ENCODE measurements around the gene DCST1. TPM values are rescaled to one million over a fixed set of nuclear protein-coding genes. Genes with fewer than 3 reads are reported as not detected.

Gene DCST1
- polyA plus RNA-seq, 3 donors = 0.05 TPM; not detected in 2

DNA sequence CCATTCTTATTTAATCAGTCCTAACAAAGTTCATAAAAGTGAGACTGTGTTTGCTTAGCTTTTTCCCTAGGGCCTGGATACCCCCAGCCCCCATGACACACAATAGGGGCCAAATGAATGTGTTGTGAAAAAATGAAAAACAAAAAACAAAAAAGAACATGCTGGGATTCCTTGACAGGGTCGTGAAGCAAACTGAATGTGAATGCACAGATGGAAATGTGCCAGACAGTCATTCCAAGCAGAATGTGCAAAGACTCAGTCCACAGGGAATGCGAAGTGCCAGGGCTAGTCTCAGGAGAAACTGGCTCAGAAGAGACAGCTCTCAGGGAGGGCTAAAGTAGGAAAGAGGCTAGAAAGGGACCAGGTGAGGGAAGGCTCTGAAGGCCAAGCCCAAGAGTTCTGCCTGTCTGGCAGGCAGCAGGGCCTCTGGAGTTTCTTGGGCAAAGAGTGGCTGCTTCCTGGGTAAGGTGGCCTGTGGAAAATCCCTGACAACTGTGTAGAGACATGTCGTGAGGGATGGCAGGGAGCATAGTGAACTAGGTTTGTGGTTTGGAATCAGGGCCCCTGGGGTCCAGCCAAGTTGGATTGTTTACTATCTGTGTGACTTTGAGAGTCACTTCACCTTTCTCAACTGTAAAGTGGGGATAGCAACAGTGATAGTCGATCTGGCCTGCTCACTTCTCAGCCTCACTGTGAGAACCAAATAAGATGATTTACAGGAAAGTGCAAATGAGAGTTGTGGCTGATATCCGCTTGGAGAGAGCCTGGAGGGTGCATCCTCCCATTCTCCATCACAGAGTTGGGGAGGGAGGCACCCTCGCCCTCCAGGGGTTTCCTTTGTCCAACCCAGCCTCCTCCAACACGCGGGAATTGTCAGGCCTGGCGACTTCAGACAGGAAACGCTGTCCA is 16.3 kb downstream of the DCST1 start:
- Histone ChIP-seq H4K20me1 (ENCODE audit: insufficient read depth, low read length) (peaks cover 34% of the 10 kb centered on the region), H3K4me1 (ENCODE audit: control insufficient read depth in 1 of 2, insufficient read depth in 2 of 2, low read length in 2 of 2) (peaks cover 28 to 46% of the 10 kb centered on the region in 2 donors), H3K9ac (ENCODE audit: insufficient read depth, low read length, poor library complexity, severe bottlenecking) (no peak overlapping the region), H3K27me3 (ENCODE audit: control insufficient read depth in 2 of 2, insufficient read depth in 2 of 2, low read length in 2 of 2) (no peaks in the 10 kb centered on the region), H3K36me3 (replicated peaks in 1 of 2; ENCODE audit: control insufficient read depth in 1 of 2, insufficient read depth in 2 of 2, low read length in 2 of 2) (peaks cover 15% of the 10 kb centered on the region in 2 donors), H3K79me2 (ENCODE audit: insufficient read depth, low read length) (peaks cover 20% of the 10 kb centered on the region), H3K4me3 (replicated peaks in 1 of 3; ENCODE audit: low read depth in 2 of 3, low read length in 3 of 3) (peak overlapping the region; percentile 1 to 96 (median 84)), H3K9me3 (replicated peaks in 1 of 2; ENCODE audit: control insufficient read depth in 1 of 2, insufficient read depth in 1 of 2, low read length in 2 of 2) (no peaks in the 10 kb centered on the region), H3K4me2 (replicated peaks; ENCODE audit: extremely low read depth, low read length, poor library complexity, severe bottlenecking) (peak overlapping the region; percentile 100), H2AFZ (ENCODE audit: insufficient read depth, low read depth, low read length, poor library complexity, severe bottlenecking) (peak overlapping the region; percentile 95), H3K27ac (ENCODE audit: low read depth in 1 of 2, low read length in 2 of 2) (no peak overlapping the region)
- peaks cover 12 to 13% of the 10 kb centered on the region in 2 donors for H3K36me3 Mint-ChIP-seq
- peak overlapping the region; percentile 82 to 84 for H3K4me3 Mint-ChIP-seq
- TF ChIP-seq CTCF (IDR thresholded peaks at IDR 0.05) = no peak
- peaks cover 30% of the 10 kb centered on the region for H3K4me1 Mint-ChIP-seq
- WGBS (ENCODE audit: insufficient coverage) = 24% methylated on average over 7 of the region's 10 CpGs
- H3K27ac Mint-ChIP-seq = peak overlapping the region in 3 of 7 donors; percentile 14 to 89 (median 48)
- DNase-seq = no peak
- H3K9me3 Mint-ChIP-seq = no peaks in the 10 kb centered on the region
- peaks cover 0 to 5% (median 1%) of the 10 kb centered on the region in 3 donors for H3K27me3 Mint-ChIP-seq (ENCODE audit: low read depth in 3 of 3)
- intact Hi-C loops (cut with micrococcal nuclease) = loop anchor here (5.0 kb wide), 4 partner anchors 37 to 78 kb away; partner anchors contain the start of genes CKS1B (in 1 of the 2), SHC1 (in 1 of the 2) and ZBTB7B (in 1 of the 2)

- H4K20me1 ChIP-seq (ENCODE audit: insufficient read depth, low read length) = peaks cover 40% of the 10 kb centered on the region
Measured at GRCh38 chr1:155050560-155051341, 17.1 kb downstream of the DCST1 start, which contains the start of gene ADAM15. Gene ADAM15 (plus strand): TSS chr1:155051316. CDS start chr1:155051387, 71 bp downstream.

More at GRCh38 chr1:155050560-155051341, 17.1 kb downstream of the DCST1 start, which contains the start of gene ADAM15:
- WGBS (ENCODE audit: insufficient coverage) = under 1% methylated on average over 95 of the region's 99 CpGs
- Mint-ChIP-seq H3K9me3 (no peaks in the 10 kb centered on the region), H3K4me3 (peak within 1 kb of the TSS; percentile 90 to 95), H3K36me3 (peaks cover 18 to 20% of the 10 kb centered on the region in 2 donors), H3K27ac (peak within 1 kb of the TSS; percentile 73 to 93 (median 89)), H3K27me3 (ENCODE audit: low read depth in 3 of 3) (peaks cover 0 to 5% (median 1%) of the 10 kb centered on the region in 3 donors), H3K4me1 (peaks cover 26% of the 10 kb centered on the region)
- Histone ChIP-seq H3K4me1 (ENCODE audit: control insufficient read depth in 1 of 2, insufficient read depth in 2 of 2, low read length in 2 of 2) (peaks cover 28 to 42% of the 10 kb centered on the region in 2 donors), H3K27me3 (ENCODE audit: control insufficient read depth in 2 of 2, insufficient read depth in 2 of 2, low read length in 2 of 2) (no peaks in the 10 kb centered on the region), H3K9me3 (replicated peaks in 1 of 2; ENCODE audit: control insufficient read depth in 1 of 2, insufficient read depth in 1 of 2, low read length in 2 of 2) (no peaks in the 10 kb centered on the region), H3K4me3 (replicated peaks in 1 of 3; ENCODE audit: low read depth in 2 of 3, low read length in 3 of 3) (peak within 1 kb of the TSS; percentile 60 to 96 (median 84)), H3K79me2 (ENCODE audit: insufficient read depth, low read length) (peaks cover 20% of the 10 kb centered on the region), H2AFZ (ENCODE audit: insufficient read depth, low read depth, low read length, poor library complexity, severe bottlenecking) (peak within 1 kb of the TSS; percentile 95), H3K9ac (ENCODE audit: insufficient read depth, low read length, poor library complexity, severe bottlenecking) (peak within 1 kb of the TSS; percentile 75), H3K27ac (ENCODE audit: low read depth in 1 of 2, low read length in 2 of 2) (peak within 1 kb of the TSS; percentile 54 to 79), H3K36me3 (replicated peaks in 1 of 2; ENCODE audit: control insufficient read depth in 1 of 2, insufficient read depth in 2 of 2, low read length in 2 of 2) (peaks cover 20 to 22% of the 10 kb centered on the region in 2 donors), H3K4me2 (replicated peaks; ENCODE audit: extremely low read depth, low read length, poor library complexity, severe bottlenecking) (peak within 1 kb of the TSS; percentile 100)
- DNase-seq = peak; percentile 81 to 88 (median 85)
- peak; percentile 99 for TF ChIP-seq CTCF (IDR thresholded peaks at IDR 0.05)
- intact Hi-C loops (cut with micrococcal nuclease) = loop anchor here (5.0 kb wide), 3 partner anchors 37 to 48 kb away; partner anchors contain the start of gene ZBTB7B (in 1 of the 2)

All from CD14-positive monocyte (primary cell).